ENCODE measurements around the gene MCF2L.

MCF2L gene

GRCh38 chr13:112973577-112973951, 4.5 kb downstream of the MCF2L start:
- no peak overlapping the region for H3K4me3 ChIP-seq (ENCODE audit: low read depth, low read length)
- in situ Hi-C loops (cut with HindIII; ENCODE audit: low sequenced_read_pairs): no loop called here
- no peak for TF ChIP-seq CTCF (IDR thresholded peaks at IDR 0.05; ENCODE audit: low read depth, low read length)
- DNase-seq (ENCODE audit: low read depth, low spot score): no peak

DNA sequence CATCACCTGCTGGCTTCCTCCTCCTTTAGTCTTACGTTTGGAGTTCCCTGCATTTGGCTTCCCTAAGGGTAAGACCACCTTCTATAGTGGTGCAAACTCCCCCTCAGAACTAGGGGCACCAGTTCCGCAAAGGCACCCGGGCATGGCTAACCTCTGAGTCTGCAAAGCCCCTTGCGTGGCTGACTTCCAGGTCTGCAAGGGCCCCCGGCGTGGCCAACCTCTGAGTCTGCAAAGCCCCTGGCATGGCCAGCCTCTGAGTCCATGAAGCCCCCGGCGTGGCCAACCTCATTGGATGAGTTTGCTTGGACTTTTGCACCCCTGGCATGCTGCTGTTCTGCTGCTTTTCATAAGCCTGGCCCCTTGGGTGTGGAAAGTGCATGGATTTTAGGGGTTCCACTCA, 5.1 kb downstream of the MCF2L start:
- no peak for TF ChIP-seq CTCF (IDR thresholded peaks at IDR 0.05; ENCODE audit: low read depth, low read length)
- no peak for DNase-seq (ENCODE audit: low read depth, low spot score)
- in situ Hi-C loops (cut with HindIII; ENCODE audit: low sequenced_read_pairs): no loop called here
- no peak overlapping the region for H3K4me3 ChIP-seq (ENCODE audit: low read depth, low read length)

- no peak overlapping the region for H3K4me3 ChIP-seq (ENCODE audit: low read depth, low read length)
- DNase-seq (ENCODE audit: low read depth, low spot score): no peak
- no peak for TF ChIP-seq CTCF (IDR thresholded peaks at IDR 0.05; ENCODE audit: low read depth, low read length)
- in situ Hi-C loops (cut with HindIII; ENCODE audit: low sequenced_read_pairs): no loop called here
Observed at GRCh38 chr13:112974671-112975070, 5.7 kb downstream of the MCF2L start.

DNA sequence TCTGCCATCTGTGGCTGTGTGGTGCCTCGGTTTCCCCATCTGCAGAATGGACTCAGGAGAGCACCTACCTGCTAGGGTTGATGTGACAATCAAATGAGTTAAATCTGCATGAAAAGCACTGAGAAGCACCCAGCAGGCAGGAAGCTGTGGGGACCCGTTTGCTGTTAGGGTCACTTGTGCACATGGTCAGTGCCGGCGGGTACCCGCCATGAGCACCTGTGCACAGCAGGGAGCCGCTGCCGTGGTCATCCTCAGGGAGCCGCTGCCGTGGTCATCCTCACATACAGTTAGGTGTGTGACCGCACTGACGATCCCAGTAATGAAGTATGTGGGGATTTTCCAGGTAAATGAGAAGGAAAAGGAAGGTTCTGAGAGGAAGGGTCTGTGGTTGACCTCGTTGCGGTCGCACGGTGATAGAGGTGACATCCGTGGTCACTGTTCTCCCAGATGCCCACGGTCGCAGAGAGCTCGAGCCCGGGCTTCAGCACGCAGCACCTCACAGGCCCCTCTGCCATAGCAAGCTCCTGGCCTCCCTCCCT, 6.5 kb downstream of the MCF2L start:
- no peak for DNase-seq (ENCODE audit: low read depth, low spot score)
- no peak overlapping the region for H3K4me3 ChIP-seq (ENCODE audit: low read depth, low read length)
- in situ Hi-C loops (cut with HindIII; ENCODE audit: low sequenced_read_pairs): no loop called here
- no peak for TF ChIP-seq CTCF (IDR thresholded peaks at IDR 0.05; ENCODE audit: low read depth, low read length)

- in situ Hi-C loops (cut with HindIII; ENCODE audit: low sequenced_read_pairs): no loop called here
- no peak for TF ChIP-seq CTCF (IDR thresholded peaks at IDR 0.05; ENCODE audit: low read depth, low read length)
- no peak overlapping the region for H3K4me3 ChIP-seq (ENCODE audit: low read depth, low read length)
- no peak for DNase-seq (ENCODE audit: low read depth, low spot score)
Observed at GRCh38 chr13:112976526-112976925, 7.5 kb downstream of the MCF2L start.

- DNase-seq (ENCODE audit: low read depth, low spot score): no peak
- no peak for TF ChIP-seq CTCF (IDR thresholded peaks at IDR 0.05; ENCODE audit: low read depth, low read length)
- in situ Hi-C loops (cut with HindIII; ENCODE audit: low sequenced_read_pairs): no loop called here
- H3K4me3 ChIP-seq (ENCODE audit: low read depth, low read length): no peak overlapping the region
Observed at GRCh38 chr13:112977091-112977490, 8.1 kb downstream of the MCF2L start.

DNA sequence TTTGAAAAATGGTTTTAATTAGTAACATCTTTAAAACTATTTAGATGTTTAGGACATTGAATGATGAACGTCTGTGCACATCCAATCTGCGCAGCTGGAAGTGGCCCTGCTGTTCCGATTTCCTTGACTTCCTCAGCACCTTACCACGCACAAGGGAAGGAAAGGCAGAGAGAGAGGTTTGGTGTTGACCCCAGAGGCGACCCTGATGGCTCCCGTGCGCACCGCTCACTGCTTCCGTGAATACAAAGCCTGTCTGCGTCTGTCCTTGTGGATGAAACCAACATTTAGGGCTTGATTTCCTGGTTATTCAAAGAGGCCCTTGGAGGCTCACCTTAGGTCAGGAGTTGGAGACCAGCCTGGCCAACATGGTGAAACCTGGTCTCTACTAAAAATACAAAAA, 8.5 kb downstream of the MCF2L start:
- in situ Hi-C loops (cut with HindIII; ENCODE audit: low sequenced_read_pairs): no loop called here
- no peak for DNase-seq (ENCODE audit: low read depth, low spot score)
- no peak for TF ChIP-seq CTCF (IDR thresholded peaks at IDR 0.05; ENCODE audit: low read depth, low read length)
- H3K4me3 ChIP-seq (ENCODE audit: low read depth, low read length): no peak overlapping the region

Data from astrocyte of the spinal cord (primary cell).